ENCODE measurements around the gene SHISA8.

SHISA8 gene

GRCh38 chr22:41933411-41934177 is 18.7 kb upstream of the SHISA8 start:
- no peak for DNase-seq

GRCh38 chr22:41932353-41932752 is 17.5 kb upstream of the SHISA8 start:
- DNase-seq: no peak

GRCh38 chr22:41931701-41932269 is 16.9 kb upstream of the SHISA8 start:
- DNase-seq: no peak

GRCh38 chr22:41929418-41929810 is 14.5 kb upstream of the SHISA8 start:
- DNase-seq: no peak

GRCh38 chr22:41928593-41929417 is 13.9 kb upstream of the SHISA8 start:
- DNase-seq: no peak

- no peak for DNase-seq
Measured at GRCh38 chr22:41927813-41928212, 12.9 kb upstream of the SHISA8 start.

- DNase-seq: peak; percentile 34
Measured at GRCh38 chr22:41925783-41926460, 11.0 kb upstream of the SHISA8 start.

GRCh38 chr22:41923595-41924276 is 8.9 kb upstream of the SHISA8 start:
- no peak for DNase-seq

- no peak for DNase-seq
Measured at GRCh38 chr22:41922940-41923594, 8.2 kb upstream of the SHISA8 start.

- no peak for DNase-seq
Measured at GRCh38 chr22:41922328-41922727, 7.5 kb upstream of the SHISA8 start.

GRCh38 chr22:41920271-41920976 is 5.5 kb upstream of the SHISA8 start:
- peak; percentile 93 for DNase-seq

- peak; percentile 99 for DNase-seq
Measured at GRCh38 chr22:41919357-41920224, 4.7 kb upstream of the SHISA8 start.

- DNase-seq: peak; percentile 71
Measured at GRCh38 chr22:41917903-41918791, 3.3 kb upstream of the SHISA8 start.

- DNase-seq: no peak
Measured at GRCh38 chr22:41917375-41917902, 2.6 kb upstream of the SHISA8 start.

- DNase-seq: no peak
Measured at GRCh38 chr22:41916745-41917358, 2.0 kb upstream of the SHISA8 start.

- DNase-seq: no peak
Measured at GRCh38 chr22:41915786-41916493, 1.1 kb upstream of the SHISA8 start.

- no peak for DNase-seq
Measured at GRCh38 chr22:41914611-41915034, 251 bp downstream of the SHISA8 start.

All from MV-4-11 (cell line).